ENCODE results near the gene CLPTM1. TPM values are rescaled to one million over a fixed set of nuclear protein-coding genes. Genes with fewer than 3 reads are reported as not detected.
"Not testable (repeated sequence)": the region's sequence is repeated elsewhere in the genome, so short reads cannot be mapped to it uniquely, and the experiment has no call there.

The CLPTM1 gene
- total RNA-seq, 2 experiments from 2014 or later, result 32.4 to 34.6 TPM

- intact Hi-C loops (cut with micrococcal nuclease), result no loop called here
- Mint-ChIP-seq H3K4me1 (ENCODE audit: low read depth) (no peaks in the 10 kb centered on the region), H3K9me3 (no peaks in the 10 kb centered on the region), H3K27me3 (ENCODE audit: low read depth) (no peaks in the 10 kb centered on the region), H3K36me3 (ENCODE audit: low read depth) (peaks cover 7% of the 10 kb centered on the region), H3K4me3 (no peak overlapping the region), H3K27ac (no peak overlapping the region)
- DNase-seq, result no peak
- CTCF ChIA-PET, result interaction anchor here (0.6 kb wide), 1 partner anchor 45 kb away, joined by 3 read pairs; no protein-coding TSS in a partner anchor
Observed at GRCh38 chr19:44968118-44968517, 12.9 kb downstream of the CLPTM1 start.

DNA sequence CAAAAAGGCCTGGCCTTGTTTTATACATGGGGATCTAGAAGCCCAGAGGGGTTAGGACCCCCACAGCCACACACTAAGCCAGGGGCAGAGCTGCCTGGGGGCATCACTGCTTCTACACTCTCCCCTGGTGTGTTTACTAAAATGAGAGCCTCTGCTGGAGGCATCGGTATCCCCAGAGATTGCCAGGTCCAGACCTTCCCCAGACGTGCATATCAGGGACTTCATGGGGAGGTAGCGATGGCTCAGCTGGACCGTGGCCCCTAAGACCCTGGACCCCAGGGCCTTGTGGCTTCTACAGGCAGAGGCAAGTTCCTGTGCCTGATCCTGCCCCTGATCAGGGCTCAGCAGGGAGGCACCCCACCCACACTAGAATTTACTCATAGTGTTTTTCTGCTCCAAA, 13.5 kb downstream of the CLPTM1 start:
- H3K9me3 Mint-ChIP-seq, result no peaks in the 10 kb centered on the region
- no peak overlapping the region for H3K27ac Mint-ChIP-seq
- intact Hi-C loops (cut with micrococcal nuclease), result no loop called here
- DNase-seq, result no peak
- CTCF ChIA-PET, result interaction anchor here (0.6 to 0.7 kb wide), 2 partner anchors 14 to 45 kb away, joined by 3 to 4 read pairs; no protein-coding TSS in a partner anchor
- peaks cover 8% of the 10 kb centered on the region for H3K36me3 Mint-ChIP-seq (ENCODE audit: low read depth)
- H3K4me1 Mint-ChIP-seq (ENCODE audit: low read depth), result no peaks in the 10 kb centered on the region
- no peak overlapping the region for H3K4me3 Mint-ChIP-seq
- H3K27me3 Mint-ChIP-seq (ENCODE audit: low read depth), result no peaks in the 10 kb centered on the region

DNA sequence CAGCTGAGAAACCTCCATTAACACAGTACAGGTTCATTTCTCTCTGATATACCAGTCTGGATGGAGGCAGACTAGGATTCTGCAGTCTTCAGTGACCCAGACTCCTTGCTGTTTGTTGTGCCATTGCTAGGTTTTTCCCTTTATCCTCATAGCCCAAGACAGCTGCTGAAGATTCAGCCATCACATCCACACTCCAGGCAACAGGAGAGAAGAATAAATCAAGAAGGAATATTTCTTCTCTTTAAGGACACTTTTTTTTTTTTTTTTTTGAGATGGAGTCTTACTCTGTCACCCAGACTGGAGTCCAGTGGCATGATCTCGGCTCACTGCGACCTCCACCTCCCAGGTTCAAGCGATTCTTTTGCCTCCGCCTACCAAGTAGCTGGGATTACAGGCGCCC, 14.3 kb downstream of the CLPTM1 start:
- no peak overlapping the region for H3K27ac Mint-ChIP-seq
- H3K27me3 Mint-ChIP-seq (ENCODE audit: low read depth), result no peaks in the 10 kb centered on the region
- H3K4me1 Mint-ChIP-seq (ENCODE audit: low read depth), result no peaks in the 10 kb centered on the region
- H3K9me3 Mint-ChIP-seq, result no peaks in the 10 kb centered on the region
- CTCF ChIA-PET, result interaction anchor here (0.7 kb wide), 1 partner anchor 13 kb away, joined by 4 read pairs; no protein-coding TSS in a partner anchor
- H3K4me3 Mint-ChIP-seq, result no peak overlapping the region
- no peak for DNase-seq
- intact Hi-C loops (cut with micrococcal nuclease), result no loop called here
- peaks cover 9% of the 10 kb centered on the region for H3K36me3 Mint-ChIP-seq (ENCODE audit: low read depth)

DNA sequence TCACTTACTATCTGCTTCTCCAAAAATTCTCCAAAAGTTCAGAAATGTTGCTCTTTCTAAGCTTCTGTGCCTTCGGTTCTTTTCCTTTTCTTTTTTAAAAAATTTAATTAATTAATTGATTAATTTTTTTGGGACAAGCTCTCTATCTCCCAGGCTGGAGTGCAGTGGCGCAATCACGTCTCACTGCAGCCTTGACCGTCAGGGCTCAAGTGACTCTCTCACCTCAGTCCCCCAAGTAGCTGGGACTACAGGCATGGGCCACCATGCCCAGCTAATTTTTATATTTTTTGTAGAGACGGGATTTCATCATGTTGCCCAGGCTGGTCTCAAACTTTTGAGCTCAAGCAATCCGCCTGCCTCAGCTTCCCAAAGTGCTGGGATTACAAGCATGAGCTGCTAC, 16.3 kb downstream of the CLPTM1 start:
- H3K27me3 Mint-ChIP-seq (ENCODE audit: low read depth); DNase-seq; H3K9me3 Mint-ChIP-seq; H3K27ac Mint-ChIP-seq; H3K4me1 Mint-ChIP-seq (ENCODE audit: low read depth); H3K4me3 Mint-ChIP-seq; H3K36me3 Mint-ChIP-seq (ENCODE audit: low read depth); intact Hi-C loops (cut with micrococcal nuclease): not testable (repeated sequence)
- CTCF ChIA-PET, result interaction anchor here (0.6 to 1.1 kb wide), 3 partner anchors 18 to 68 kb away, joined by 4 read pairs; no protein-coding TSS in a partner anchor

DNA sequence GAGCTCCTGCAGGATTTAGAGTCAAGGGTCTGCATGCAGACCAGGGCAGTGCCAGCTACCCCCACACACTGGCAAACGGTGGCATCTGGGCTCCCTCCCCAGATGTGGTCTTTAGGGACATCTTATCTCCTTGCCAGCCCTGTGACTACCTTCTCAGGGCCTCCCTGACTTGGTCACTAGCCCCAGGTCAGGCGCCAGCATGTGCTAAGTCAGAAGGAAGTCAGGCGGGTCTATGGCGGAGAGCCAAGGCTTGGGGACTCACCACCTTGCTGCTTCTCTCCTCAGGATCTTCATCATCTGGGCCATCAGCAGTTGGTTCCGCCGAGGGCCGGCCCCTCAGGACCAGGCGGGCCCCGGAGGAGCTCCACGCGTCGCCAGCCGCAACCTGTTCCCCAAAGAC, 17.6 kb downstream of the CLPTM1 start:
- CTCF ChIA-PET, result no interaction called here
- H3K27me3 Mint-ChIP-seq (ENCODE audit: low read depth), result no peaks in the 10 kb centered on the region
- no peak overlapping the region for H3K4me3 Mint-ChIP-seq
- no peak overlapping the region for H3K27ac Mint-ChIP-seq
- peaks cover 6% of the 10 kb centered on the region for H3K36me3 Mint-ChIP-seq (ENCODE audit: low read depth)
- intact Hi-C loops (cut with micrococcal nuclease), result no loop called here
- DNase-seq, result no peak
- no peaks in the 10 kb centered on the region for H3K9me3 Mint-ChIP-seq
- H3K4me1 Mint-ChIP-seq (ENCODE audit: low read depth), result peaks cover 2% of the 10 kb centered on the region

DNA sequence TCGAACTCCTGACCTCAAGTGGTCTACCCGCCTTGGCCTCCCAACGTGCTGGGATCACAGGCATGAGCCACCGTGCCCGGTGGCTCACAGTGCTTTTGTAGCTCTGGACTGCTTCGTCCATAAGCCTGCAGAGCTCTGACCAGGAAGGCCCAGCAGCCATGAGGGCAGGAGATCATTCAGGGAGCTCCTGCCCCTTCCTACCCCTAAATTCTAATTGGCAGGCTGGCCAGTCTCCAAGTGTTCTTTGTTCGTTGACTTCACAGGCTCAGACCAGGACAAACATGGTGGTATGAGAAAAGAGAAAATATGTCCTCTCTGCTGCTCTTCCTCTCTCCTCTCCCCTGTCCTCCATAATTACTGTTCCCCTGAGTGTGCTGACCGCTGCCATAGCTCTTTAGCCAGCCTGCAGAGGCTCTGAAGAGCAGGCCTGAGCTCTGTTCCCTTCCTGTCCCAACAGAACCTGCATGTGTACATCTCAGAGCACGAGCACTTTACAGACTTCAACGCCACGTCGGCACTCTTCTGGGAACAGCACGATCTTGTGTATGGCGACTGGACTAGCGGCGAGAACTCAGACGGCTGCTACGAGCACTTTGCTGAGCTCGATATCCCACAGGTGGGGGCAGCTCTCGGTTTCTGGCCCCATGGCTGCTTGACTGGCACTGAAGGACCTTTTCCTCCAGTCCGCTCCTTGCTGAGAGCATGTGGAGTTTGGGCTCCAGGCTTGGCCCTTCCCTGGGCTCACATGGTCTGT, 19.0 kb downstream of the CLPTM1 start:
- H3K27me3 Mint-ChIP-seq (ENCODE audit: low read depth), result no peaks in the 10 kb centered on the region
- H3K36me3 Mint-ChIP-seq (ENCODE audit: low read depth), result peaks cover 5% of the 10 kb centered on the region
- peak overlapping the region; percentile 82 for H3K27ac Mint-ChIP-seq
- CTCF ChIA-PET, result interaction anchor here (1.4 kb wide), 1 partner anchor 15 kb away, joined by 5 read pairs; no protein-coding TSS in a partner anchor
- no peaks in the 10 kb centered on the region for H3K9me3 Mint-ChIP-seq
- intact Hi-C loops (cut with micrococcal nuclease), result no loop called here
- H3K4me1 Mint-ChIP-seq (ENCODE audit: low read depth), result peaks cover 2% of the 10 kb centered on the region
- no peak overlapping the region for H3K4me3 Mint-ChIP-seq
- no peak for DNase-seq

DNA sequence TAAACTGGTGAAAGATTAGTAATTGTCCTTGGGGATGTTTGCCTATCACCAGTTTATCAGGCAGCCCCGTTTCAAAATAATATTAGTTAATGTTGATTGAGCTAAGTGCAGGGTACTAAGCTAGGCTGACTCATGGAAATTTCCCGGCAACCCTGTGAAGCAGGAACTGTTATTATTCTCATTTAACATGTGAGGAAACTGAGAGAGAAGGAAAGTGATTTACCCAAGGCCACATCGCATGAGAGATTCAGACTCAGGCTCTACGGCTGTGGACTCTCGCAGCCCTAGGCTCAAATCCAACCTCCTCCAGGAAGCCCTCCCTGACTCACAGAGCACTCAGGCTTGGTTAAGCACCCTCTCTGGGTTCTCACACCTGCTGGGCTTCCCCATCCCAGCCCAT, 19.7 kb downstream of the CLPTM1 start:
- Mint-ChIP-seq H3K4me1 (ENCODE audit: low read depth) (peaks cover 2% of the 10 kb centered on the region), H3K4me3 (no peak overlapping the region), H3K27me3 (ENCODE audit: low read depth) (no peaks in the 10 kb centered on the region), H3K9me3 (no peaks in the 10 kb centered on the region), H3K36me3 (ENCODE audit: low read depth) (peaks cover 6% of the 10 kb centered on the region), H3K27ac (peak overlapping the region; percentile 58)
- intact Hi-C loops (cut with micrococcal nuclease), result no loop called here
- CTCF ChIA-PET, result interaction anchor here (0.6 to 1.4 kb wide), 2 partner anchors 14 to 884 kb away, joined by 5 to 6 read pairs; no protein-coding TSS in a partner anchor
- DNase-seq, result peak; percentile 36

DNA sequence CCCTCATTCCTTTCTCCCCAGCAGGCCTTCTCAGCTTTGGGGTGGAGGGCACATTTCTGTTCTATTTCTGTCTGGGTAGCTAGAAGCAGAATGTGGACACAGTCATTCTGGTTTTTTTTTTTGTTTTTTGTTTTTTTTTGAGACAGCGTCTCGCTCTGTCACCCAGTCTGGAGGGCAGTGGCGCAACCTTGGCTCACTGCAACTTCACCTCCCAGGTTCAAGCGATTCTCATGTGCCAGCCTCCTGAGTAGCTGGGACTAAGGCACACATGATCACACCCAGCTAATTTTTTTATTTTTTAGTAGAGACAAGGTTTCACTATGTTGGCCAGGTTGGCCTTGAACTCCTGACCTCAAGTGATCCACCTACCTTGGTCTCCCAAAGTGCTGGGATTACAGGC, 20.3 kb downstream of the CLPTM1 start:
- Mint-ChIP-seq H3K36me3 (ENCODE audit: low read depth) (peaks cover 7% of the 10 kb centered on the region), H3K4me3 (no peak overlapping the region), H3K27me3 (ENCODE audit: low read depth) (no peaks in the 10 kb centered on the region), H3K27ac (peak overlapping the region; percentile 58), H3K9me3 (no peaks in the 10 kb centered on the region), H3K4me1 (ENCODE audit: low read depth) (peaks cover 2% of the 10 kb centered on the region)
- CTCF ChIA-PET, result interaction anchor here (0.6 to 1.4 kb wide), 2 partner anchors 13 to 884 kb away, joined by 5 to 6 read pairs; no protein-coding TSS in a partner anchor
- no peak for DNase-seq
- intact Hi-C loops (cut with micrococcal nuclease), result no loop called here

DNA sequence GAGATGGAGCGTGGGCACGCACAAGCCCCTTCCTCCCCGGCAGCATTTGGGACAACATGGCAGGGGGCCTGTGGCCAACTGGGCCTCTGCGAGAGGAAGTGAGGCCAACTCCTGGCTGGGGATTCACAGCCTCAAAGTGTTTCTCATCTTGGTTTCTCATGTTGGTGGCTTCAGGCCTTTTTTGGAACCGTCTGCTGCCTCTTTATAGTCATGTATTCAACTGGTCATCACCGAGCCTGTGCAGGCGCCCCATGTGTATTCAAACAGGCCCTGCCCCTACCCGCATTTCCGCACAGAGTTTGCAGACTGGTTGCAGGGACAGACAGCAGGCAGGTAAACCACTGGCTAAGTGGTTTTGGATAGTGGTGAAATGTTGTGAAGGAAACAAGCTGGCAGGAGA, 28.8 kb downstream of the CLPTM1 start:
- H3K36me3 Mint-ChIP-seq (ENCODE audit: low read depth), result peaks cover 6% of the 10 kb centered on the region
- H3K27ac Mint-ChIP-seq, result no peak overlapping the region
- CTCF ChIA-PET, result interaction anchor here (0.6 kb wide), 1 partner anchor 156 kb away, joined by 8 read pairs; no protein-coding TSS in a partner anchor
- H3K27me3 Mint-ChIP-seq (ENCODE audit: low read depth), result no peaks in the 10 kb centered on the region
- no peak for DNase-seq
- intact Hi-C loops (cut with micrococcal nuclease), result no loop called here
- no peaks in the 10 kb centered on the region for H3K9me3 Mint-ChIP-seq
- H3K4me1 Mint-ChIP-seq (ENCODE audit: low read depth), result no peaks in the 10 kb centered on the region
- H3K4me3 Mint-ChIP-seq, result no peak overlapping the region

- Mint-ChIP-seq H3K4me1 (ENCODE audit: low read depth) (no peaks in the 10 kb centered on the region), H3K9me3 (no peaks in the 10 kb centered on the region), H3K36me3 (ENCODE audit: low read depth) (peaks cover 4% of the 10 kb centered on the region), H3K27ac (no peak overlapping the region), H3K27me3 (ENCODE audit: low read depth) (no peaks in the 10 kb centered on the region), H3K4me3 (no peak overlapping the region)
- CTCF ChIA-PET, result no interaction called here
- DNase-seq, result no peak
- intact Hi-C loops (cut with micrococcal nuclease), result no loop called here
Observed at GRCh38 chr19:44985445-44985844, 30.3 kb downstream of the CLPTM1 start.

DNA sequence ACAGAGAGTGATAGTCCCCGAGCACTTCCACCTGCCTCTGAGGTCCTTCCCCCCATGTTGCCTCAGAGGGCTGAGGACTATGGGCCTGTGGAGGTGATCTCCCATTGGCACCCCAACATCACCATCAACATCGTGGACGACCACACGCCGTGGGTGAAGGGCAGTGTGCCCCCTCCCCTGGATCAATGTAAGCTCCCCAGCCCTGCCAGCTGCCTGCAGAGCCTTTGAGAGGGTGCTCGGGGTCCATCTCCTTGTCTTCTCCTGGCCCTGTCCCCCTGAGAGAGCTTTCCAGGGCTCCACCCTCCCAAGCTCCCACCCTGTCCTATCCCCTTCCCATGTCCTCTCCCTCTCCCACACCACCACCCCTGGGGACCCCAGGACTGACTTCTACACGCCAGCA, 31.2 kb downstream of the CLPTM1 start:
- Mint-ChIP-seq H3K27me3 (ENCODE audit: low read depth) (no peaks in the 10 kb centered on the region), H3K27ac (no peak overlapping the region), H3K9me3 (no peaks in the 10 kb centered on the region), H3K36me3 (ENCODE audit: low read depth) (peaks cover 4% of the 10 kb centered on the region), H3K4me3 (no peak overlapping the region), H3K4me1 (ENCODE audit: low read depth) (no peaks in the 10 kb centered on the region)
- DNase-seq, result no peak
- intact Hi-C loops (cut with micrococcal nuclease), result no loop called here
- CTCF ChIA-PET, result interaction anchor here (0.9 kb wide), 1 partner anchor 73 kb away, joined by 3 read pairs; no protein-coding TSS in a partner anchor

GRCh38 chr19:44987148-44987675, 32.0 kb downstream of the CLPTM1 start:
- DNase-seq, result no peak
- intact Hi-C loops (cut with micrococcal nuclease), result no loop called here
- Mint-ChIP-seq H3K4me3 (no peak overlapping the region), H3K27me3 (ENCODE audit: low read depth) (no peaks in the 10 kb centered on the region), H3K36me3 (ENCODE audit: low read depth) (peaks cover 5% of the 10 kb centered on the region), H3K4me1 (ENCODE audit: low read depth) (no peaks in the 10 kb centered on the region), H3K27ac (no peak overlapping the region), H3K9me3 (no peaks in the 10 kb centered on the region)
- CTCF ChIA-PET, result interaction anchor here (0.9 kb wide), 1 partner anchor 72 kb away, joined by 3 read pairs; no protein-coding TSS in a partner anchor
